Fibroblast of mammary gland (primary cell): ENCODE measurements around the gene ZNF423.

ENCODE experiments used
- DNase-seq: peaks from one replicate; pipeline ENCODE4 v3.0.0-alpha.2; 2010; ENCODE audit warnings: low read depth
- H3K4me3 ChIP-seq: 2 replicates; pipeline ENCODE4 v1.5.1; 2011; ENCODE audit warnings: low read depth, mild to moderate bottlenecking, low read length, moderate library complexity; ENCODE audit not compliant: control insufficient read depth
- TF ChIP-seq, protein P1 (sequence below): conservative IDR thresholded peaks from 2 replicates; pipeline ENCODE4 v1.5.1; 2011; ENCODE audit warnings: low read depth, low read length, inconsistent platforms; ENCODE audit not compliant: control insufficient read depth, insufficient read depth

The ZNF423 gene

DNA sequence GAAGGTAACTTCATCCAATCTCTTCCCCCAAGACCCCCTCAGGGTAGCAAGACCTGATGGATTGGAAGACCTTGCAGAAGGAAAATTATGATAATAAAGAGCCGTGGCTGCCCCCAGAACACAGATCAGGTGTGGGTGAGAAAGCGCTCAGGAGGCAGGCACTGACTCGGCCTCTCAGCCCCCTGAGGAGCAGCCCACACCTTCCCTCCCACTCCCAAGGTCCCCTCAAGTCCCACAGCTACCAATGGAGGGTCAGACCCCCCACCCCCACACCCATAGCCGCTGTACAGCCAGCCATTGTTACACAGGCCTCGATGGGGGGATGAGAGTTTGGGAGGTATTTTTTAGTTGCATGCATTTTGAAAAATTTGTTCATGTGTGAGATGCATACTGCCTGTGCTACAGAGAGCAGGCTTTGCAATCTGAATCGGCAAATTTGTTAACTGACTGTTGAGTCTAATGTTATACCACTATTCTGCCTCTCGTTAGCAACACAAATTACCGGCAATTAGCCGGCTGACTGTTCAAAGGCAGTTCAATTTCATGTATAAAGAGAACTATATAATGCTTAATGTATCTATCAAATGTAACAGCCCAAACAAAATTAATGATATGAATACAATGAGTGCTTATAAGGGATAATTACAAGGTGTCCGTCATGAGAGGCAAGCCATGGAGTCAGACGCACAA lies 270.6 kb downstream of the ZNF423 start:
- H3K4me3 ChIP-seq = no peak overlapping the region
- TF ChIP-seq, protein P1, sequence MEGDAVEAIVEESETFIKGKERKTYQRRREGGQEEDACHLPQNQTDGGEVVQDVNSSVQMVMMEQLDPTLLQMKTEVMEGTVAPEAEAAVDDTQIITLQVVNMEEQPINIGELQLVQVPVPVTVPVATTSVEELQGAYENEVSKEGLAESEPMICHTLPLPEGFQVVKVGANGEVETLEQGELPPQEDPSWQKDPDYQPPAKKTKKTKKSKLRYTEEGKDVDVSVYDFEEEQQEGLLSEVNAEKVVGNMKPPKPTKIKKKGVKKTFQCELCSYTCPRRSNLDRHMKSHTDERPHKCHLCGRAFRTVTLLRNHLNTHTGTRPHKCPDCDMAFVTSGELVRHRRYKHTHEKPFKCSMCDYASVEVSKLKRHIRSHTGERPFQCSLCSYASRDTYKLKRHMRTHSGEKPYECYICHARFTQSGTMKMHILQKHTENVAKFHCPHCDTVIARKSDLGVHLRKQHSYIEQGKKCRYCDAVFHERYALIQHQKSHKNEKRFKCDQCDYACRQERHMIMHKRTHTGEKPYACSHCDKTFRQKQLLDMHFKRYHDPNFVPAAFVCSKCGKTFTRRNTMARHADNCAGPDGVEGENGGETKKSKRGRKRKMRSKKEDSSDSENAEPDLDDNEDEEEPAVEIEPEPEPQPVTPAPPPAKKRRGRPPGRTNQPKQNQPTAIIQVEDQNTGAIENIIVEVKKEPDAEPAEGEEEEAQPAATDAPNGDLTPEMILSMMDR = no peak

DNA sequence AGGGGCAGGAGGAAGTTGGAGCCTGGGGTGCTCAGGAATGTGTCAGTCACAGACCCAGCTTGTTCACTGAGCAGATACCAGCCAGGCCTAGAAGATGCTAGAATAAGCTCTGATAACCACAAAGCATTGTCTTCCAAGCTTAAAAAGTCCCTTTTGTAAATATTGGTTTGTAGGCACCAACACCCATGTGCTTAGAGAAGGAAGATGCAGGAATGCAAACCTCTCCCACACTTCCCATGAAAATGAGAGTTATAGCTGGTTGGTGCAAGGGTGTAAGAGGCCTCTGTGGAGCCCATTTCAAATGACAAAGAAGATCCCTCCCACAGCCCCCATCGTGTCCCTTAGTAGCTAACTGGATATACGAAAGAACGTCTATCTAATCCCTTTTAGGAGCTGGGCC lies 272.0 kb downstream of the ZNF423 start:
- TF ChIP-seq, protein P1 = no peak
- no peak overlapping the region for H3K4me3 ChIP-seq
- no peak for DNase-seq

More for the DNA sequence above, 270.6 kb downstream of the ZNF423 start:
- DNase-seq = no peak

DNA sequence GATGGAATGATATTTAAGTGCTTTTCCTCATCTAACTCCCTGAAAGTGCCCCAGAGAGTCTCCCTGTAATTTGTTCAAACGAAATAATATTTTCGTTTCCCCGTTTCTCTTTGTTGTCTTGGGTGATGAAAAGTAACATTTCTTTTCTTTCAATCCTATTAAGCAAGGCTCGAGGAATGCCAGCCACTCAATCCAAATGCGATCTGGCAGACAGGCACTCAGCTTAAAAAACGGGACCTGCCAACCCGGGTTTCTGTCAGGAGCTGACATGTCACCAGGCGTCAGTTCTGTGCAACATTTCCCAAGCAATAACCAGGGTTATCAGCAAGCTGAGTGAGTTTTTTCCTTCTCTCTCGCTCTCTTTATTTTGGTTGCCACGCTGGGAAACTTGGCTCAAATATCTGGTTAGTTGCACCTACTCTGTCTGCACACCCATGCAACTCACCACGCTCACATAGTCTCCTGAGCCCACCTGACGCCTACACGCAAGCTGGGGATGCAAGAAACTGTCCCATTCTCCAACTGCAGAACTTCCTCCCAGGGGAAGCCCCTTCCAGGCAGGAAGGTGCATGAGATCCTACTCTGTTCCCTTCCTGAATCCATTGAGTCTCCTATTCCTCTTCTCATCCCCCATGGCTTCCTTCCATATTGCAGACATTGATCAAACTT lies 274.1 kb downstream of the ZNF423 start:
- DNase-seq = no peak
- H3K4me3 ChIP-seq = no peak overlapping the region
- TF ChIP-seq, protein P1 = no peak

DNA sequence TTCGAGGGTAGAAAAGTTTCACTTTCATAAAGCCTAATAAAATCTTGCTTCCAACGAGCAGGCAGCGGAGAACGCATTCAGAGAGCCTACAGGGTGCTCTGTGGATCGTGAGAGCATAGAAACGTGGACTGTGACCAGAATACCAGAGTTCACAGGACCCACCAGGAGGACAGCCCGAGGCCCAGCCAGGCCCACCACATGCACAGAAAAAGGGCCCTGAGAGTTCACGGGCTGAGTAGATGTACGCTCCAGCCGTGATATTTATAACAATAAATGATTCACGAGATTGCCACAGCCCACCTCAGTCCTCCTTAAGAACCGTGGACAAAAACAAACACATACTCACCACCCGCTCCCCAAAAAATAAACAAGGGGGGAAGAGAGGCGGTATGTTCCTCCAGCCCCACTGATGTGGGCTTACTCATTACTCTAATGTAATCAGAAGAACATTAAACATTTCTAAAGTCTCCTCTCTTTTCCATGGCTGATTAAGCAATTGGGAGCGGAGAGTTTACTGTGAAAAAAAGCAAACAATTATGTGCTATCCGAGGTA lies 275.1 kb downstream of the ZNF423 start:
- TF ChIP-seq, protein P1 = no peak
- H3K4me3 ChIP-seq = no peak overlapping the region
- DNase-seq = no peak

DNA sequence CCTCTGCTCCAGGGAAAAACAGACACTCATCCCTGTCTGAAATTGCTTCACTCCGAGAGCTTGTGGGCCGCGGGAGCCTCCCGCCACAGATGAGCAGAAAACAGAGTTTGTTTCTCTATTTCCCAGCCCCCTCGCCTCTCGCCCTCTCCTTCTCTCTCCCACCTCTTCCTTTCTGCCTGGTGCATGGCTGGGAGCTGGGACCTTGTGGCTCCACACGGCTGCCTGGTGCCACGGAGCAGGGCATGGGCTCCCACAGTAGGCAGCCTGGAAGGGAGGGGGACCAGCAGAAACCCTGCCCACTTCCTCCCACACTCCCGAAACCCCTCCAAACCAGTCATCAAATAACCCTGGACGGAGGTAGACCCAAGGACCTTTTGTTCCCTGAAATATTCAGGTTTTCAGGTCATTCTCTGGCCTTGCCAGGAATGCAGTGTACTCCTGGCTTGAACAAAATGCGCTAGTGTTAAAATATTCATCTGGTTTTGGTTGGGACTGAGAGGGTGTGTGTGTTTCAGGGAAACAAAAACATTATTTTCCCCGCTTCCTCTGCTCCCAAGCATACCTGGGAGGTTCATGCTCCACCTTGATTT lies 277.4 kb downstream of the ZNF423 start:
- no peak for DNase-seq
- no peak overlapping the region for H3K4me3 ChIP-seq
- TF ChIP-seq, protein P1 = no peak

DNA sequence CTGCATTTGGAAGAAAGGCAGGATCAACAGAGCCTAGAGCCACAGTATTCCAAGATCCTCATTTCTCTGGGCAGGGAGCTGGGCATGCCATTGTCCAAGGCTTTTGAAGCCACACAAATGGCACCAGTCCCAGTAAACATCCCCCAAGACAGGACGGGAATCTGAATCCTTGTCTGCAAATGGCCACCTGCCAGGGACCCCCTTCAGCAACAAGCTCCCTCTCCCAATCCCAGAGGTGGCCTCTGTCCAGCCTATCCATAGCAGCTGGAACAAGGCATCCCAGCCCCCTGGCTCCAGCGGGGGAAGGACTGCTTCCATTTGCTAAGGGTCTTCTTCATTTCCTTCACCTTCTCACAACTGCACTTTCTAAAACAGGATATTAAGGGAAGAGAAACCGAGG lies 277.9 kb downstream of the ZNF423 start:
- TF ChIP-seq, protein P1 = no peak
- no peak for DNase-seq
- no peak overlapping the region for H3K4me3 ChIP-seq
